ENCODE results near the gene TRIM64.

- TF ChIP-seq, protein P1, sequence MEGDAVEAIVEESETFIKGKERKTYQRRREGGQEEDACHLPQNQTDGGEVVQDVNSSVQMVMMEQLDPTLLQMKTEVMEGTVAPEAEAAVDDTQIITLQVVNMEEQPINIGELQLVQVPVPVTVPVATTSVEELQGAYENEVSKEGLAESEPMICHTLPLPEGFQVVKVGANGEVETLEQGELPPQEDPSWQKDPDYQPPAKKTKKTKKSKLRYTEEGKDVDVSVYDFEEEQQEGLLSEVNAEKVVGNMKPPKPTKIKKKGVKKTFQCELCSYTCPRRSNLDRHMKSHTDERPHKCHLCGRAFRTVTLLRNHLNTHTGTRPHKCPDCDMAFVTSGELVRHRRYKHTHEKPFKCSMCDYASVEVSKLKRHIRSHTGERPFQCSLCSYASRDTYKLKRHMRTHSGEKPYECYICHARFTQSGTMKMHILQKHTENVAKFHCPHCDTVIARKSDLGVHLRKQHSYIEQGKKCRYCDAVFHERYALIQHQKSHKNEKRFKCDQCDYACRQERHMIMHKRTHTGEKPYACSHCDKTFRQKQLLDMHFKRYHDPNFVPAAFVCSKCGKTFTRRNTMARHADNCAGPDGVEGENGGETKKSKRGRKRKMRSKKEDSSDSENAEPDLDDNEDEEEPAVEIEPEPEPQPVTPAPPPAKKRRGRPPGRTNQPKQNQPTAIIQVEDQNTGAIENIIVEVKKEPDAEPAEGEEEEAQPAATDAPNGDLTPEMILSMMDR (conservative IDR thresholded peaks at IDR 0.05 in 1 of 2, IDR thresholded peaks at IDR 0.05 in 1 of 2; ENCODE audit: extremely low read depth in 1 of 2, insufficient read depth in 1 of 2, low read depth in 1 of 2, low read length in 2 of 2) = no peak
- TF ChIP-seq EZH2 (IDR thresholded peaks at IDR 0.05; ENCODE audit: borderline replicate concordance, low read length) = no peak
Measured at GRCh38 chr11:89922195-89922660, 43.6 kb upstream of the TRIM64 start, which contains the start of gene TRIM49D1.
